HG02571 (cell line): ENCODE results near the gene POLR2M.

ENCODE experiments used
- ATAC-seq: cut with Tn5 transposase; IDR thresholded peaks from one replicate; pipeline ENCODE4 v1.9.1; 2021; ENCODE audit warnings: mild to moderate bottlenecking, moderate library complexity; ENCODE audit not compliant: unreplicated experiment

POLR2M gene

GRCh38 chr15:57706405-57707209 lies at the start of gene POLR2M:
Gene POLR2M (plus strand): TSS chr15:57706714. CDS start chr15:57706843, 129 bp downstream.
- peak; percentile 92 for ATAC-seq

GRCh38 chr15:57657619-57658018 lies 48.9 kb upstream of the POLR2M start:
- ATAC-seq, result no peak

- no peak for ATAC-seq
These were observed 44.3 kb upstream of the POLR2M start for GRCh38 chr15:57662091-57662744.

DNA sequence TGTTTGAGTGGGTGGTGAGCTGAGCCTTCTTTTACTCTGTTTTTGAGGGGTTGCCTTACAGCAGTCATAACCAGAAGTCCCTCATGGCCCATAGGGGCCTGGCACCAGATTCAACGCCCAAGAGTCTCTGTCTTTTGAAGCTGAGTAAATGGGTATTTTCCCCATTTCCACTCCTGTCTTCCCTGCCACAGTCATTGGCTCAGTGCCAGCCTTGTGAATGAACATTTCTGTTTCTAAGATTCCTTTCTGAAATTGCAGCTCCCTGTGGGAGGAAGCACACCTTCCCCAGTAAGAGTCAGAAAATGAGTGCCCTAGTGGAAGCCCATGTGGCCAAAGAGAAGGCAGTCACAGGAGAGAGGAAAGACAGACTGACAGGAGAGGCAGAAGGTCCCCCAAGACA lies 43.7 kb upstream of the POLR2M start:
- no peak for ATAC-seq

DNA sequence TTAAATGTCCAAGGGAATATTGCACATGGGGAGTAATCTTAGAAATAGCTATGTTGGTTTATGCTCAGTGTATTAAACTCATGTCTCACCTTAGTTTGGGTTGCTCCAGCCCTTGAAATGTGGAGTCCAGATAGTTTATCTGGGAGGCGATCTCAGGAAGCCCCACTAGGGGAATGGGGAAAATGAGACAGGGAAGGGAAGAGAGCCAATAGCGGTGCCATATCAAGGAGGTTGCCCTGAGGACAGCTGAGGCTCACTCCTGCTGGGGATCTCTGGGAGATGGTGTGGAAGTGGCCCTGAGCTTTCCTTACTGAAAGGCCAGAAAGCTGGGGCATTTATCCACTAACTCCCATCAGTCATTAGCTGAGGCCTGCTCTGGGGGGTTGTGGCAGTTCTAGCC lies 43.3 kb upstream of the POLR2M start:
- ATAC-seq, result no peak

- no peak for ATAC-seq
These were observed 41.3 kb upstream of the POLR2M start for GRCh38 chr15:57665194-57665593.

DNA sequence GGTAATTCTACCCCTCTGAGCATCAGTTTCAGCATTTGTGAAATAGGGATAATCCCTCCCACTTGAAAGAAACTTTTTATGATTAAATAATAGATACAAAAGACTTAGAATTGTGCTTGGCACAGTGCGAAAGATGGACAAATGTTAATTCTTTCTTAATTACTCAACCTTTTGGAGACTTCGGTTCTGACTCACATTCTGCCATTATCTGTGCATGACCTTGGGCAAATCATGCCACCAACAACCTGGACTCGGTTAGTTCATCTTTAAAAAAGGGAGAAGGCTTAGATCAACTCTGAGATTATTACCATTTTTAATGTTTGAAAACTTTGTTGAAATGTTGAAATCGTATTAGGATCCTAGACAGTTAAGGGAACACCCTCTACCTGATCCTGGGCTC lies 40.6 kb upstream of the POLR2M start:
- ATAC-seq, result no peak

DNA sequence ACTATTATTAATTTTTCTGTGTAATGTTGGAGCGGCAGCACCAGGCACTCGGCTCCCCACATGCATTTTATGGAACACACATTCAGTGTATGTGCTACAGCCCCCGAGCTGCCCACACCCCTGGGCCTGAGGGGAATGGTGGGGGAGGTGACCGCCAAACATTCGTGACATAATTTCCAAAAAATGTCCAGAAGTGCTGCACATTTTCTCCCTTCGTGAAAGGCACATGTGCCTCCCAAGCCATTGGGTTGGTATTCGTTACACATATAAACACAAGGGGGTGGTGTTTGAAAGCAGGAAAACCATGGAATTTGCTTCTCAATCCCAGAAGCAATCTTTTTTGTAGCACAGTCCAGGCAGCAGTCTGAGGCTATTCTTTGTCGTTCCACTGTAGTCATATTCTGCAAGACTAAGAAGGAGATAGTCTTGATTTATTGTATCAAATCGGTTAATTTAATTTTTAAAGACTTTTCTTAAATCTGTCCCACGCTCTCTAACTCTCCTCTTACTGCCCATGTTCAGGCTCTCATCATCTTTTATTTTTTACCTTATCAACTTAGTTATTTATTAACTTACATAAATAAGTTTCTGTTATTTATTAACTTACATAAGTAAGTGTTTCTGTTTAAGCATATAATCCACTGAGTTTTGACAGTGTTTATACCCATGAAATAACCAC lies 39.2 kb upstream of the POLR2M start:
- ATAC-seq, result no peak

GRCh38 chr15:57668016-57668415 lies 38.5 kb upstream of the POLR2M start:
- ATAC-seq, result no peak

- ATAC-seq, result no peak
These were observed 34.9 kb upstream of the POLR2M start for GRCh38 chr15:57671636-57672035.

- no peak for ATAC-seq
These were observed 30.9 kb upstream of the POLR2M start for GRCh38 chr15:57675481-57676181.

DNA sequence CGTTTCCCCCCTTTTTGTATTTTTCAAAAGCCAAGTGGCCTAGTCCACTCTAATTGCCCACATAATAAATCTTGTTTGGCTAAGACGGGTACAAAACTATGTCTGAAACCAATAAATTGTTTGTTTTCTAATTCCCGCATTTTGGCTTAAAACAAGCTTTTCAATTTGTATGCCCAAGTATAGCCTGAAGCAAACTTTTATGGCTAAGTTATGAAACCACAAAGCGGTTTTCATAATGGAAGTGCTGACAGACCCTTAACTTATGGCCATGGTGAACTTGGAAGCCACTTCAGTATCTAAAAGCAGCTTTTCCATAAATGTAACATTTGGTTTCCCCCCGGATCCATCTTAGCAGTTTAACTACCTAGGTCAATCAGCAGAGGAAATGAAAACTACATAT lies 29.9 kb upstream of the POLR2M start:
- no peak for ATAC-seq

DNA sequence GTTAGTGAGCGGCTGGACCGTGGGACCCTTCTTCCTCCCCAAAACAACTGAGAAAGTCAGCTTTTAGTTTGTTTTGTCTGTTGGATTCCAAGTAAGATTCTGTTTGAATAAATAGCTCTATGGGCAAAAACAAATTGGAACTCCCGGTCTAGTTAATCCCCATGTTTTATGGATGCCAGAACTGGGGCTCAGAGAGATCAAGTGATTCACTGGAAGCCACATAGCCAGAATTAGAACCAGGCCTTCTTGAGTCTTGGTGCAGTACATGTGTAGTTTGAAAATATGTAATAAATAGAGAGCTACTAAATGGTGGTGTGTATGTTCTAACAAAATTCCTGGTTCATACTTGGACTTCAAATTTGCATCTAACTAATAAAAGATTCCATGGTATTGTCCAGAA lies 29.3 kb upstream of the POLR2M start:
- ATAC-seq, result no peak

GRCh38 chr15:57680021-57680420 lies 26.5 kb upstream of the POLR2M start:
- ATAC-seq, result no peak

DNA sequence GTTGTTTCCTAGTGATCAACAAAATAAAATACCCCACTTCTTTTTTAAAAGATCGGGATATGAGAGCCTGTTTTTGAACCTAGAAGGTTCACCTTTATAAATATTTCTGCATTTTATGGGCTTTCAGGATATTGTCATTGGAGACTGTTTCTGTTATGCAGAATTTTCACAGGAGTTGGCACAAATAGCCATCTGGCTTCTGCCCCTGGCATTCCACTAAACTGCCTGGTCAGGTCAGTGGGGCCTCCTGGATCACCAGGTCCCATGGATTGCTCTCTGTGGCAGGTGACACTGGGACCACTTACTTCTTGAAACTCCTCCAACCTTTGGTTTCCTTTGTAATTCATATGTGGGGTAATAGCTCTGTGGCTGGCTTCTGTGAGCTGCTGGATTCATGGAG lies 25.5 kb upstream of the POLR2M start:
- ATAC-seq, result no peak

DNA sequence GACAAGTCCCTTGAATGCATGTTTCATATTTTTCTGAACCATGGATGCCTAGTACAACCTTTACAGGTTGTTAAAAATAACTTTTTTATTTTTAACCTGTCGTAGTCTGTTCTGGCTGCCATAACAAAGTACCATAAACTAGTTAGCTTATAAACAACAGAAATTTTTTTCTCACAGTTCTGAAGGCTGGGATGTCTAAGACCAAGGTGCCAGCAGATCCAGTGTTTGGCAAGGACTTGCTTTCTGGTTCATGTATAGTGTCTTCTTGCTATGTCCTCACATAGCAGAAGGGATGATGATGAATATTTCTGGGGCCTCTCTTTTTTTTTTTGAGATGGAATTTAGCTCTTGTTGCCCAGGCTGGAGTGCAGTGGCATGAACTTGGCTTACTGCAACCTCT lies 23.0 kb upstream of the POLR2M start:
- ATAC-seq, result no peak

- ATAC-seq, result no peak
These were observed 21.9 kb upstream of the POLR2M start for GRCh38 chr15:57684491-57685151.

DNA sequence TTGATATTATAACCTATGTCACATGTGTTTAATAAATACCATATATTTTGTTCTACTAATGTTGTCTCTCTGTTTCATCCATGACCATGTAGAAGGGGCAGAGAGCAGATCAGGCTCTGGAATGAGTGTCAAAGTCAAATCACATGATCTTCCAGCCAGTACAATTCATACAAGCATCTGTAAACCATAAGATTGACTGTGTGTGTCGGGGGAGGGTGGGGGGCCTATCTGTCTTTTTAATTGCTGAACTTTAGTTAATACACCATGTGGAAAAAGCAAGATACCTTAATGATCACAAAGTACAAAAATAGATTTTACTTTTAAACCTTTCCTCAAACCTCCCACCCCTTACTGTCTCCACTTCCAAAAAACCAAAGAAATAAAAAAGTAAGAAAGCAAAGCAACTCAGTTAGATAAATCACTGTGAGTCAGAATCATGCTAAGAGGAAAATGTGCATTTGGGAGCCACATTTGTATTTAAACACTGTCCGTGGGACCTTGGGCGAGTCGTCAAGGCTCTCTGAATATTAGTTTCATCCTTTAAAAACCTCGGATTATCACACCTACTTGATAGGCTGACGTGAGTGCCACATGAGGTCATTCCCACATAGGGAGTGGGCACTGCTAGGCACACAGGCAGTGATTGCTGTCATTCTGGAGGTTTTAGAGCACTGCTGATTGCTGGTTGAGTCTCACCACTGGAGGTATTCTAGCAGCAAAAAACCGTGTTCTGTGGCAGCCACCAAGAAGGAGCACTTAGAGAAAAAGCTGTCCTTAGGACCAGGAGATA lies 21.0 kb upstream of the POLR2M start:
- no peak for ATAC-seq

- no peak for ATAC-seq
These were observed 19.9 kb upstream of the POLR2M start for GRCh38 chr15:57686657-57687056.

DNA sequence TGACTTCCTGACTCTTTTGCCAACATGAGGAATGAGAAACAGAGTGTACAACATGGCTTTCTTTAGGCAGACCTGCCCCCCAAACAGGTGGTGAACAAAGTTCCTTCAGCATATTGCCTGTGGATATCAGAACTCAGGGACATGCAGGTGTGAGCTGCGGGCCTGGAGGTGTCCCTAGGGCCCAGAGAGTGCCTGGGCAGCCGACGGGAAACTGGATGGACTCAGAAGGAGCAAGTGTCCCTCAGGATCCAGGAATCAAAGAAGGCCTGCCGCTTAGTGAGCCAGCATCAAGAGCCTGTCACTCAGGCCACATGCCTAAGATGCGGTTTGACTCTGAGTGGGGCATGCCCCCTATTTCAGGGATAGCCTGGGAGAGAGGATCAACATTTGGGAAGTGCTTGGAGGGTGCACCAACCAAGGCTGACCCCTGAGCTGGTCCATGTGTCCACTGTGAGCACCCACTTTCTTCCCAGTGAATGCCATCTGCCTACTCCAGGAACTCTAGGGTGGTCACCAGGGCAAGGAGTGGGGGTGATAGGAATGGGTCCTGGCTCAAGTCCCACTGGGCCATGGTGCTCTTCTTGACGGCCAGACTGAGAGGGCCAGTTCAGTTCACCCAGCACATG lies 16.1 kb upstream of the POLR2M start:
- ATAC-seq, result no peak
